Measurements from ENCODE around the gene VPS33A. TPM values are rescaled to one million over a fixed set of nuclear protein-coding genes. Genes with fewer than 3 reads are reported as not detected.
A peak's percentile ranks its signal among the peaks of the same experiment; 100 is the strongest.

VPS33A gene
- total RNA-seq, 1 experiment from 2014 or later: 35.2 TPM

DNA sequence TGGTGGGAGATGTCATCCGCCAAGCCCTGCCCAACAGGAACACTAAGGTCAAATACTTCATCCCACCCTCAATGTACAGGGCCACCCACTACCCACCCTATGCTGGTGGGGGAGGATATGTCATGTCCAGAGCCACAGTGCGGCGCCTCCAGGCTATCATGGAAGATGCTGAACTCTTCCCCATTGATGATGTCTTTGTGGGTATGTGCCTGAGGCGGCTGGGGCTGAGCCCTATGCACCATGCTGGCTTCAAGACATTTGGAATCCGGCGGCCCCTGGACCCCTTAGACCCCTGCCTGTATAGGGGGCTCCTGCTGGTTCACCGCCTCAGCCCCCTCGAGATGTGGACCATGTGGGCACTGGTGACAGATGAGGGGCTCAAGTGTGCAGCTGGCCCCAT is 59.3 kb downstream of the VPS33A start:
- in situ Hi-C loops (cut with HindIII; ENCODE audit: low pct_unique_long_range_greater_than_20kb, low sequenced_read_pairs) (no loop called here), intact Hi-C loops (cut with micrococcal nuclease; ENCODE audit: unreplicated experiment) (no loop called here)
- no peak for ATAC-seq
- BruUV-seq (replicated peaks): no TSS peak
- Histone ChIP-seq H3K4me3 (ENCODE audit: low read depth in 2 of 2, low read length in 2 of 2) (no peak overlapping the region), H3K27ac (ENCODE audit: low read length) (no peak overlapping the region), H3K36me3 (ENCODE audit: control insufficient read depth, insufficient read depth, low read length) (peaks cover 13% of the 10 kb centered on the region), H3K27me3 (ENCODE audit: control insufficient read depth, insufficient read depth, low read length) (no peaks in the 10 kb centered on the region), H3K9me3 (ENCODE audit: control insufficient read depth, insufficient read depth, low read depth, low read length) (no peaks in the 10 kb centered on the region), H3K4me1 (ENCODE audit: control insufficient read depth, insufficient read depth, low read length) (peaks cover 16% of the 10 kb centered on the region)
- DNase-seq (ENCODE audit: low read depth, low spot score): no peak
- TF ChIP-seq SIN3A (IDR thresholded peaks at IDR 0.05; ENCODE audit: borderline replicate concordance, insufficient read depth, low read depth, low read length) (no peak), TCF7L2 (IDR thresholded peaks at IDR 0.05; ENCODE audit: low read depth, low read length) (no peak), POLR2AphosphoS5 (IDR thresholded peaks at IDR 0.05; ENCODE audit: low read depth, low read length) (no peak), CTCF (IDR thresholded peaks at IDR 0.05) (no peak), REST (IDR thresholded peaks at IDR 0.05; ENCODE audit: insufficient read depth in 1 of 2, low read depth in 2 of 2, low read length in 1 of 2) (no peak)
- ChIA-PET POLR2A (no interaction called here), CTCF (no interaction called here)

DNA sequence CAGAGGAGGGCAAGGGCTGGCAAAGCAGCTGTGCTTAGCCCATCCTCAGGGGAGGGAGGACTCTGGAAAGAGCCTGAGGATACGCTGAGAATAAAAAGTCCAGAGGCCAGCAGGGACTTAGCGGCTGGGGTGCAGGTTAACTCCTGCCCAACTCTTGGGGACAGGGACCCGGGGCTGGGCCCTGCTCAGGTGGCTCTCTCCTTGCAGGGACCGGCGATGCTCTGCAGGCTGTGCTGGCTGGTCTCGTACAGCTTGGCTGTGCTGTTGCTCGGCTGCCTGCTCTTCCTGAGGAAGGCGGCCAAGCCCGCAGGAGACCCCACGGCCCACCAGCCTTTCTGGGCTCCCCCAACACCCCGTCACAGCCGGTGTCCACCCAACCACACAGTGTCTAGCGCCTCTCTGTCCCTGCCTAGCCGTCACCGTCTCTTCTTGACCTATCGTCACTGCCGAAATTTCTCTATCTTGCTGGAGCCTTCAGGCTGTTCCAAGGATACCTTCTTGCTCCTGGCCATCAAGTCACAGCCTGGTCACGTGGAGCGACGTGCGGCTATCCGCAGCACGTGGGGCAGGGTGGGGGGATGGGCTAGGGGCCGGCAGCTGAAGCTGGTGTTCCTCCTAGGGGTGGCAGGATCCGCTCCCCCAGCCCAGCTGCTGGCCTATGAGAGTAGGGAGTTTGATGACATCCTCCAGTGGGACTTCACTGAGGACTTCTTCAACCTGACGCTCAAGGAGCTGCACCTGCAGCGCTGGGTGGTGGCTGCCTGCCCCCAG is 60.0 kb downstream of the VPS33A start:
- Histone ChIP-seq H3K4me1 (ENCODE audit: control insufficient read depth, insufficient read depth, low read length) (peaks cover 16% of the 10 kb centered on the region), H3K27ac (ENCODE audit: low read length) (no peak overlapping the region), H3K9me3 (ENCODE audit: control insufficient read depth, insufficient read depth, low read depth, low read length) (no peaks in the 10 kb centered on the region), H3K27me3 (ENCODE audit: control insufficient read depth, insufficient read depth, low read length) (no peaks in the 10 kb centered on the region), H3K36me3 (ENCODE audit: control insufficient read depth, insufficient read depth, low read length) (peaks cover 9% of the 10 kb centered on the region), H3K4me3 (ENCODE audit: low read depth in 2 of 2, low read length in 2 of 2) (no peak overlapping the region)
- ChIA-PET POLR2A (no interaction called here), CTCF (interaction anchor here (0.6 kb wide), 1 partner anchor 62 kb away, joined by 5 read pairs; no protein-coding TSS in a partner anchor)
- peak; percentile 7; the same call in 1 of the 2 replicates for ATAC-seq
- intact Hi-C loops (cut with micrococcal nuclease; ENCODE audit: unreplicated experiment) (no loop called here), in situ Hi-C loops (cut with HindIII; ENCODE audit: low pct_unique_long_range_greater_than_20kb, low sequenced_read_pairs) (no loop called here)
- DNase-seq (ENCODE audit: low read depth, low spot score): no peak
- no TSS peak for BruUV-seq (replicated peaks)
- TF ChIP-seq TCF7L2 (IDR thresholded peaks at IDR 0.05; ENCODE audit: low read depth, low read length): no peak
- TF ChIP-seq CTCF (IDR thresholded peaks at IDR 0.05): no peak
- TF ChIP-seq POLR2AphosphoS5 (IDR thresholded peaks at IDR 0.05; ENCODE audit: low read depth, low read length): peak; percentile 69; the same call in 1 of the 2 replicates
- TF ChIP-seq SIN3A (IDR thresholded peaks at IDR 0.05; ENCODE audit: borderline replicate concordance, insufficient read depth, low read depth, low read length): 0 out of 2 replicates have a peak, but pooled peaks have one; percentile 45
- TF ChIP-seq REST (IDR thresholded peaks at IDR 0.05; ENCODE audit: insufficient read depth in 1 of 2, low read depth in 2 of 2, low read length in 1 of 2): no peak

All from Panc1 (cell line).